Mammary epithelial cell (primary cell): ENCODE data around the gene PPFIBP1.
"Not testable (repeated sequence)": the region's sequence is repeated elsewhere in the genome, so short reads cannot be mapped to it uniquely, and the experiment has no call there.

Experiments
- EZH2 ChIP-seq: IDR thresholded peaks from 2 replicates; pipeline ENCODE4 v1.6.1; 2012; ENCODE audit warnings: low read length, inconsistent platforms, borderline replicate concordance
- TF ChIP-seq, protein P1 (sequence below), 2 donors: IDR thresholded peaks in 1 of 2; conservative IDR thresholded peaks in 1 of 2; 2 replicates each; pipeline ENCODE4 v1.5.1; 2011 to 2012; ENCODE audit warnings: inconsistent platforms in 2 of 2, low read length in 2 of 2, mild to moderate bottlenecking in 2 of 2, control low read depth in 1 of 2, low read depth in 1 of 2; ENCODE audit not compliant: insufficient read depth in 1 of 2; ENCODE audit errors: extremely low read depth in 1 of 2

DNA sequence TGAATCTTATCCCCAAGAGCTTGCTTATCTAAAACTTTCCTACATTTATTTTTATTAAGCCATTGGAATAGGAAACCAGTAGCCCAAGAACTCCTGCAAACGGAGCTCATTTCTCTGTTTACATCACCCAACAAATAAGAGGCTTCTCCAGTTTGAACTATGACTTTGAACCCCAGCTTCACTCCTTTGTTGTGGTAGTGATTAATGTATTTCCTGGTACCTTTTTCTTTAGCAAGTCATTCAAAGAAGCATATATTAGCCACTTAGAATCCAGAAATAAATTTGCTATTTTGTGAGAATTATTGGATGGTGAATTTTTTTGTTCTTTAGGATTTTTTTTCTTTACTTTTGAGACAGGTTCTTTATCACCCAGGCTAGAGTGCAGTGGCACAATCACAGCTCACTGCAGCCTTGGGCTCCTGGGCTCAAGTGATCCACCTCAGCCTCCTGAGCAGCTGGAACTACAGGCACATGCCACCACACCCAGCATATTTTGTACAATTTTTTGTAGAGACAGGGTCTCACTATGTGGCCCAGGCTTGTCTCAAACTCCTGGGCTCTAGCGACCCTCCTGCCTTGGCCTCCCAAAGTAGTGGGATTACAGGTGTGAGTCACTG is 104.0 kb downstream of the PPFIBP1 start:
- TF ChIP-seq, protein P1, sequence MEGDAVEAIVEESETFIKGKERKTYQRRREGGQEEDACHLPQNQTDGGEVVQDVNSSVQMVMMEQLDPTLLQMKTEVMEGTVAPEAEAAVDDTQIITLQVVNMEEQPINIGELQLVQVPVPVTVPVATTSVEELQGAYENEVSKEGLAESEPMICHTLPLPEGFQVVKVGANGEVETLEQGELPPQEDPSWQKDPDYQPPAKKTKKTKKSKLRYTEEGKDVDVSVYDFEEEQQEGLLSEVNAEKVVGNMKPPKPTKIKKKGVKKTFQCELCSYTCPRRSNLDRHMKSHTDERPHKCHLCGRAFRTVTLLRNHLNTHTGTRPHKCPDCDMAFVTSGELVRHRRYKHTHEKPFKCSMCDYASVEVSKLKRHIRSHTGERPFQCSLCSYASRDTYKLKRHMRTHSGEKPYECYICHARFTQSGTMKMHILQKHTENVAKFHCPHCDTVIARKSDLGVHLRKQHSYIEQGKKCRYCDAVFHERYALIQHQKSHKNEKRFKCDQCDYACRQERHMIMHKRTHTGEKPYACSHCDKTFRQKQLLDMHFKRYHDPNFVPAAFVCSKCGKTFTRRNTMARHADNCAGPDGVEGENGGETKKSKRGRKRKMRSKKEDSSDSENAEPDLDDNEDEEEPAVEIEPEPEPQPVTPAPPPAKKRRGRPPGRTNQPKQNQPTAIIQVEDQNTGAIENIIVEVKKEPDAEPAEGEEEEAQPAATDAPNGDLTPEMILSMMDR (conservative IDR thresholded peaks at IDR 0.05 in 1 of 2, IDR thresholded peaks at IDR 0.05 in 1 of 2; ENCODE audit: extremely low read depth in 1 of 2, insufficient read depth in 1 of 2, low read depth in 1 of 2, low read length in 2 of 2) = not testable (repeated sequence)
- not testable (repeated sequence) for TF ChIP-seq EZH2
